ENCODE data around the gene MRPL54. TPM values are rescaled to one million over a fixed set of nuclear protein-coding genes. Genes with fewer than 3 reads are reported as not detected.
A peak's percentile ranks its signal among the peaks of the same experiment; 100 is the strongest.

Gene MRPL54
- total RNA-seq, 1 experiment from 2014 or later = 73.9 TPM

DNA sequence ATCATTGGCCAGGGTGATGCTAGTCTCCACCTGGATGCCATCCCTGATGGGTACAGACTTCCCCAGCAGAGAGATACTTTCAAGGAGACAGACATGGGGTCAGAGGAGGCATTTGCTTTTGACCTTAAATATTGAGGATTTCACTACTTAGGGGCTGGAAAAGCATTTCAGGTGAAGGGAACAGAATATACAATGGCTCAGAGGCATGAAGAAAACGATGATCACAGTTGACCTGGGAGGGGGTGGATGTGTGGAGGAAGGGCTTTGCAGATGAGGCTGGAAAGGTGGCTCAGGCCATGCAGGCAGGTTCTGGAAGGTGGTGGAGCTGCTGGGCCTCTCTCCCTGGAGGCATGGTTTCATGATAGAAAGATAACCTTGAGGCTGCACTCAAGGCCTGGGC, 19.8 kb downstream of the MRPL54 start:
- Histone ChIP-seq H3K4me2 (ENCODE audit: low read length) (no peak overlapping the region), H3K27ac (ENCODE audit: low read length) (no peak overlapping the region), H2AFZ (ENCODE audit: low read length) (no peak overlapping the region), H3F3A (ENCODE audit: low read length, unreplicated experiment) (no peaks in the 10 kb centered on the region), H3K9me3 (ENCODE audit: low read length) (0 out of 2 replicates have a peak, but pooled peaks cover 13% of the 10 kb centered on the region), H3K9ac (ENCODE audit: low read length) (no peak overlapping the region), H3K9me2 (replicated peaks; ENCODE audit: low read length) (no peaks in the 10 kb centered on the region), H3K36me3 (ENCODE audit: low read depth, low read length) (no peaks in the 10 kb centered on the region), H3K4me3 (ENCODE audit: low read length) (no peak overlapping the region), H3K79me2 (ENCODE audit: low read length) (no peaks in the 10 kb centered on the region), H3K4me1 (ENCODE audit: insufficient read depth, low read length) (no peaks in the 10 kb centered on the region), H3K27me3 (ENCODE audit: low read length) (no peaks in the 10 kb centered on the region), H4K20me1 (ENCODE audit: low read length) (no peaks in the 10 kb centered on the region)
- intact Hi-C loops (cut with micrococcal nuclease) = no loop called here
- no peak for DNase-seq
- no peak for ATAC-seq
- TF ChIP-seq EZH2phosphoT487 (IDR thresholded peaks at IDR 0.05; ENCODE audit: borderline replicate concordance, low read length) (no peak), EZH2 (IDR thresholded peaks at IDR 0.05; ENCODE audit: low read length, unreplicated experiment) (no peak)
- TF ChIP-seq, protein P1, sequence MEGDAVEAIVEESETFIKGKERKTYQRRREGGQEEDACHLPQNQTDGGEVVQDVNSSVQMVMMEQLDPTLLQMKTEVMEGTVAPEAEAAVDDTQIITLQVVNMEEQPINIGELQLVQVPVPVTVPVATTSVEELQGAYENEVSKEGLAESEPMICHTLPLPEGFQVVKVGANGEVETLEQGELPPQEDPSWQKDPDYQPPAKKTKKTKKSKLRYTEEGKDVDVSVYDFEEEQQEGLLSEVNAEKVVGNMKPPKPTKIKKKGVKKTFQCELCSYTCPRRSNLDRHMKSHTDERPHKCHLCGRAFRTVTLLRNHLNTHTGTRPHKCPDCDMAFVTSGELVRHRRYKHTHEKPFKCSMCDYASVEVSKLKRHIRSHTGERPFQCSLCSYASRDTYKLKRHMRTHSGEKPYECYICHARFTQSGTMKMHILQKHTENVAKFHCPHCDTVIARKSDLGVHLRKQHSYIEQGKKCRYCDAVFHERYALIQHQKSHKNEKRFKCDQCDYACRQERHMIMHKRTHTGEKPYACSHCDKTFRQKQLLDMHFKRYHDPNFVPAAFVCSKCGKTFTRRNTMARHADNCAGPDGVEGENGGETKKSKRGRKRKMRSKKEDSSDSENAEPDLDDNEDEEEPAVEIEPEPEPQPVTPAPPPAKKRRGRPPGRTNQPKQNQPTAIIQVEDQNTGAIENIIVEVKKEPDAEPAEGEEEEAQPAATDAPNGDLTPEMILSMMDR (conservative IDR thresholded peaks at IDR 0.05; ENCODE audit: low read depth, low read length) = no peak
- CTCF ChIA-PET = no interaction called here
- POLR2A ChIA-PET (ENCODE audit: unreplicated experiment) = no interaction called here
- no TSS peak for BruUV-seq (replicated peaks)

DNA sequence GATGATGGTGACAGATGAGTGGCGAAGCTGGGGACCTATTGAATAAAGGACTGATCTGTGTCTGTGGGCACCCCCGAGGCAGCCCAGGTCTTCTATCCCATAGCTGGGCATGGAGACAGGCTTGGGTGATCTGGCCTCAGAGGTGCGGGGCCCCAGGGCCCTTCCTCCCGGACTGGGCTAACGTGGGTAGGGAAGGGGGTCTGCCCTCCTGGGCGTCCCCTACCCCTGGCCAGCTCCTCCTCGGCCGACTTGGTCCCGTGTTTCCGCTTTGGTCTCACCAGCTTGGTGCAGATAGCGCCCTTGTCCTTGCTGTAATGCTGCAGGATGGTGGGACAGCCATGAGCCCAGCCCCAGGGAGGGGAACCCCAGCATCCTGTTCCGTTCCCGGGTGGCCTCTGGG, 20.4 kb downstream of the MRPL54 start:
- no peak overlapping the region for H2AFZ ChIP-seq (ENCODE audit: low read length)
- H3K9ac ChIP-seq (ENCODE audit: low read length) = no peak overlapping the region
- BruUV-seq (replicated peaks) = no TSS peak
- no peak for ATAC-seq
- H3K27ac ChIP-seq (ENCODE audit: low read length) = no peak overlapping the region
- H3K36me3 ChIP-seq (ENCODE audit: low read depth, low read length) = no peaks in the 10 kb centered on the region
- no peak overlapping the region for H3K4me2 ChIP-seq (ENCODE audit: low read length)
- ChIA-PET CTCF (no interaction called here), POLR2A (ENCODE audit: unreplicated experiment) (no interaction called here)
- no peak overlapping the region for H3K4me3 ChIP-seq (ENCODE audit: low read length)
- H3K9me3 ChIP-seq (ENCODE audit: low read length) = 0 out of 2 replicates have a peak, but pooled peaks cover 13% of the 10 kb centered on the region
- H3F3A ChIP-seq (ENCODE audit: low read length, unreplicated experiment) = no peaks in the 10 kb centered on the region
- no peaks in the 10 kb centered on the region for H3K79me2 ChIP-seq (ENCODE audit: low read length)
- no peak for DNase-seq
- no peaks in the 10 kb centered on the region for H4K20me1 ChIP-seq (ENCODE audit: low read length)
- H3K4me1 ChIP-seq (ENCODE audit: insufficient read depth, low read length) = no peaks in the 10 kb centered on the region
- intact Hi-C loops (cut with micrococcal nuclease) = no loop called here
- TF ChIP-seq EZH2phosphoT487 (IDR thresholded peaks at IDR 0.05; ENCODE audit: borderline replicate concordance, low read length) = no peak
- TF ChIP-seq, protein P1 (conservative IDR thresholded peaks at IDR 0.05; ENCODE audit: low read depth, low read length) = no peak
- H3K27me3 ChIP-seq (ENCODE audit: low read length) = no peaks in the 10 kb centered on the region
- H3K9me2 ChIP-seq (replicated peaks; ENCODE audit: low read length) = no peaks in the 10 kb centered on the region

DNA sequence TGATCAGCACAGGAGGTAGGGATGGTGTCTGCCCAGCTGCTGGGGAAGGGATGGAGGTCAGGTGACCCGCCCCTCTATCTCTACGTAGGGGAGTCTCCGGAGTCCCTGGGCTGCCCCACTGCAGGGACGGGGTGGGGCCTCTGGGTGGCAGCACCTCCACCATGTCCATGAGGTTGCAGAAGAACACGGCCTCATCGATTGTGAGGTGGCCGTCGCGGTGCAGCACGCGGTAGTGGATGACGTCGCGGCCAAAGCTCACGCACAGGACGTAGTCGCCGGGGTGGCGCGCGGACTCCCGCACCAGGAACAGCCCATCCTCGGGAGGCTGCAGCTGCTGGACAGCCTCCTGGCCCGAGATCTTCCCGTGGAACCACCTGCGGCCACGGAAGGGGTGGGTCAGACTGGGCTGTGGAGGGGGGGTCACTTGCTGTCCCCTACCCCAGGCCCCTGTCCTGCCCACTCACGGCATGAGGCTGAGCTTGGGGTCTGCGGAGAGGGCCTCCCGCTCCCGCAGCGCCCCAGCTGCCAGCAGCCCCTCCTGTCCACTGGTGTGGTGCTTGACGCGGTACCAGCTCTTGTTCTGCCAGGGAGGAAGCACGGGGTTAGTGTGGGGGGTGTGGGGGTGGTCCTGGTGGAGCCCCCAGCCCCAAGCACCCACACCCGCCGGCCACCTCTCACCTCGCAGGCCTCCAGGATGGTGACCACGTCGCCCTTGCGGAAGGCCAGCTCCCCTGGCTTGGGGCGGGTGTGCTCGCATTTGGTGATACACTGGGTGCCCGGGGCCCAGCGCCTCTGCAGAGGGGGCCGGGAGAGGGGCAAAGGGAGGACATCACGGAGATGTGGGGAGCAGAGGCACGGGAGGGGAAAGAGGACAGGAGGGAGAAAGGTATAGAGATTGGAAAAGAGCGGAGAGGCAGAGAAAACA, 21.4 kb downstream of the MRPL54 start:
- Histone ChIP-seq H3F3A (ENCODE audit: low read length, unreplicated experiment) (no peaks in the 10 kb centered on the region), H3K79me2 (ENCODE audit: low read length) (no peaks in the 10 kb centered on the region), H3K36me3 (ENCODE audit: low read depth, low read length) (no peaks in the 10 kb centered on the region), H3K4me1 (ENCODE audit: insufficient read depth, low read length) (no peaks in the 10 kb centered on the region), H3K9me3 (ENCODE audit: low read length) (0 out of 2 replicates have a peak, but pooled peaks cover 13% of the 10 kb centered on the region), H3K4me3 (ENCODE audit: low read length) (no peak overlapping the region), H2AFZ (ENCODE audit: low read length) (no peak overlapping the region), H3K27me3 (ENCODE audit: low read length) (no peaks in the 10 kb centered on the region), H3K4me2 (ENCODE audit: low read length) (peak overlapping the region; percentile 62; the same call in 1 of the 2 replicates), H3K9me2 (replicated peaks; ENCODE audit: low read length) (no peaks in the 10 kb centered on the region), H3K27ac (ENCODE audit: low read length) (no peak overlapping the region), H3K9ac (ENCODE audit: low read length) (no peak overlapping the region), H4K20me1 (ENCODE audit: low read length) (no peaks in the 10 kb centered on the region)
- BruUV-seq (replicated peaks) = no TSS peak
- no peak for TF ChIP-seq EZH2 (IDR thresholded peaks at IDR 0.05; ENCODE audit: low read length, unreplicated experiment)
- TF ChIP-seq, protein P1 (conservative IDR thresholded peaks at IDR 0.05; ENCODE audit: low read depth, low read length) = peak; percentile 47
- POLR2A ChIA-PET (ENCODE audit: unreplicated experiment) = no interaction called here
- CTCF ChIA-PET = no interaction called here
- ATAC-seq = no peak; the same call in 1 of the 2 replicates
- intact Hi-C loops (cut with micrococcal nuclease) = no loop called here
- DNase-seq = peak; percentile 8

Measured in PC-3 (cell line).